NB4 (cell line): Measurements from ENCODE around the gene ADAM33.

ENCODE experiments used
- DNase-seq: peaks from one replicate; pipeline ENCODE4 v3.0.0; 2010; ENCODE audit warnings: low read depth
- H3K4me3 ChIP-seq: one replicate; pipeline ENCODE4 v1.5.1; 2011; ENCODE audit warnings: mild to moderate bottlenecking, low read depth, low read length, moderate library complexity
- CTCF ChIP-seq: IDR thresholded peaks from one replicate; pipeline ENCODE4 v1.5.1; 2012; ENCODE audit warnings: low read depth, low read length
- MYC ChIP-seq: IDR thresholded peaks from 2 replicates; pipeline ENCODE4 v1.6.1; 2011; ENCODE audit warnings: low read depth, low read length
- POLR2A ChIP-seq: IDR thresholded peaks from 2 replicates; pipeline ENCODE4 v1.6.1; 2011; ENCODE audit warnings: mild to moderate bottlenecking; ENCODE audit not compliant: insufficient read length; ENCODE audit errors: extremely low read depth
- TF ChIP-seq, protein P1 (sequence below): IDR thresholded peaks from 2 replicates; pipeline ENCODE4 v1.6.1; 2011; ENCODE audit warnings: low read depth, low read length

The ADAM33 gene

GRCh38 chr20:3627476-3627875, 54.3 kb downstream of the ADAM33 start:
- no peak for DNase-seq
- H3K4me3 ChIP-seq = no peak overlapping the region
- TF ChIP-seq, protein P1, sequence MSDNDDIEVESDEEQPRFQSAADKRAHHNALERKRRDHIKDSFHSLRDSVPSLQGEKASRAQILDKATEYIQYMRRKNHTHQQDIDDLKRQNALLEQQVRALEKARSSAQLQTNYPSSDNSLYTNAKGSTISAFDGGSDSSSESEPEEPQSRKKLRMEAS = no peak
- TF ChIP-seq POLR2A (no peak), CTCF (no peak), MYC (no peak)

DNA sequence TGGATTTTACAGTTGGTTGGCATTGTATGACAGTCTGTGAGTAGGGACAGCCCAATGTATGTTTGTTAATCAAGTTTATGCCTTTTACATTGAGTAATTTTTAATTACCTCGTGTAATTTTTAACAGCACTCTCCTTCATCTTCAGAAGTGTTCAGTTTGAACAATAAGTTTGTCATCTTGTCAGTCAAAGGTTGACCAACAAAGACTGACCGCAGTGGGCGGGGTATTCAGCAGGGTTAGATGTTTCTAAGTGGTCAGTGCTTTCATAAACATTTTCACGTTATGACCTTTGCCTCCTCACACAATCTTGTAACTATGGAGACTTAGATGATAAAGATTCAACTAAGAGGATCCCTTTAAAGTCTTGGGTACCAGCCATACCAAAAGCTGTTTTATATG, 59.4 kb downstream of the ADAM33 start:
- no peak for TF ChIP-seq CTCF
- TF ChIP-seq, protein P1 = no peak
- no peak for TF ChIP-seq POLR2A
- TF ChIP-seq MYC = no peak
- no peak for DNase-seq
- no peak overlapping the region for H3K4me3 ChIP-seq

DNA sequence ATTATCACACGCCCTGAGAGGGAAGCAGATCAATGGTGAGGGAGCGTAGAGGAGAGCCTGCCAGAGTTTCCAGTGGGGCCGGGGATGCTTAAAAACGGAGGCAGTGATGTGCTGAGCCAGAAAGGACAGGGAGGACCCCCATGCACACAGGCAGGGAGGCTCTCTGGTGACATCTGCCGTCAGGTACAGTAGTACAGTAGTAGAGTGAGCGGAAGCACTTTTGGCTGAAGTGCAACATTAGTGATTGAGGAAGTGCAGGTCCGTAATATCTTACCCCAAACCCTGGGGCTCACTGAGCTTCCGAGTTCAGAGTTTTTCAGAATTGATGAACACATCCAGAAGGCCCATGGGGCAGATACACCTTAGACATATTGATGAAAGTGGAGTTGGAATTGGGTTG, 60.7 kb downstream of the ADAM33 start:
- no peak overlapping the region for H3K4me3 ChIP-seq
- TF ChIP-seq CTCF = no peak
- TF ChIP-seq, protein P1 = no peak
- TF ChIP-seq POLR2A = no peak
- TF ChIP-seq MYC = no peak

More for the DNA sequence above, 60.7 kb downstream of the ADAM33 start:
- DNase-seq = no peak
